GM12874 (cell line): ENCODE results near the gene RBFOX1.

Experiments
- CTCF ChIP-seq: IDR thresholded peaks from 2 replicates; pipeline ENCODE4 v1.5.1; 2011; ENCODE audit warnings: low read depth, mild to moderate bottlenecking, control low read depth, low read length, moderate library complexity; ENCODE audit not compliant: insufficient read depth

Gene RBFOX1

GRCh38 chr16:7332611-7333010 is at the start of gene RBFOX1:
RBFOX1 (plus strand) TSS chr16:7332845.
- TF ChIP-seq CTCF, result no peak

GRCh38 chr16:7284780-7285179 is 47.9 kb upstream of the RBFOX1 start:
- TF ChIP-seq CTCF, result no peak

- no peak for TF ChIP-seq CTCF
Observed at GRCh38 chr16:7285520-7285919, 47.1 kb upstream of the RBFOX1 start.

GRCh38 chr16:7289299-7289698 is 43.3 kb upstream of the RBFOX1 start:
- no peak for TF ChIP-seq CTCF

GRCh38 chr16:7290682-7291081 is 42.0 kb upstream of the RBFOX1 start:
- TF ChIP-seq CTCF, result no peak

- TF ChIP-seq CTCF, result no peak
Observed at GRCh38 chr16:7294020-7294419, 38.6 kb upstream of the RBFOX1 start.

- TF ChIP-seq CTCF, result no peak
Observed at GRCh38 chr16:7303052-7303610, 29.5 kb upstream of the RBFOX1 start.
